ENCODE results near the gene FNDC3B.

The FNDC3B gene

DNA sequence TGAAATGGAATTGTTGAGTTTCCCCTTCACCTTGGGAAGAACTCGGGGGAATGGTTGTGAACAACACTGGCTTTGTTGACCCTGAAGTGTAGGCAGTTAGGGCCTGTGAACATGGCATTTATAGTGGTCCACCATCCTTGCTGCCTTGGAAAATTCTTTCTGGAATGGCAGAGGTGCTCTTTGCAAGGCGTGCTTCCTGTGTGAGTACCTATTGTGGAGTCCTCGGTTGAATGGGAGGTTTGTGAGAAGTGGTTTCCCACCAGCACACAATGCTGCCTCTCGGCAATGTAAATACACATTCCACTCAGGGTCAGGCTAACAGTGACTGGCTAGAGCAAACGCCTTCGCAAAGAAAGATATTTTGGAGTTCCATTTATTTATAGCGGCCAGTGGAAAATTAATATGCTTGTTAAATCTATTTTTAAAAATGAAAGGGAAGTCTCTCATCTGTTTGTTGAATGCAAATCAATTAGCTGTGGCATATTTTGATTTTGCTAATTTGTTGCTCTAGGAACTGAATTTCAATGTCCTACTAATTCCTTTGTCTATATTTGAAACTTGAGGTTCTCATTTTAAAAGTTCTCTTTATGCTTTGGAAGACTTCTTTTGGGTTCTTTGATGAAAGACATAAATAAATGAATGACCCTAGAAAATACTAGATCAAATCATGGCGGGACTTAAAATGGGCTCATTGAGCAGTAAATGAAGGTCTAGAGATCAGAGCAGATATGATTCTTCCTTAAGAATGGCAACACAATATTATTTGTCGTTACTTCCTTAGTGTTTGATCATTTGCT is 59.5 kb downstream of the FNDC3B start:
- no peak for DNase-seq

DNA sequence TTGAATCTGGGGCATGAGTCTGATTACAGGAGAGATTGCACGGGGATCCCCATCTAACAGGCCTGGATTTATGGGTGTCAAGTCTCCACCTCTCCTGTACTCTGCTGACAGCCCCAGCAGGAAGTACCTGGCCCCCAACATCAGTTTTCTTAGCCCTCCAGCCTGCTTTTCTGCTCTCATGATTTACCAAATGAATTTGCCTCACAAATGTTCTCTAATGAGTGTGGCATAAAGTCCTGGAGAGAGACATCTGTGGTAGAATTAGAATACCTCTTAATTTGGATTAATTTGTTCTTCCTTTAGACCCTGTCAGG is 60.1 kb downstream of the FNDC3B start:
- DNase-seq: no peak

DNA sequence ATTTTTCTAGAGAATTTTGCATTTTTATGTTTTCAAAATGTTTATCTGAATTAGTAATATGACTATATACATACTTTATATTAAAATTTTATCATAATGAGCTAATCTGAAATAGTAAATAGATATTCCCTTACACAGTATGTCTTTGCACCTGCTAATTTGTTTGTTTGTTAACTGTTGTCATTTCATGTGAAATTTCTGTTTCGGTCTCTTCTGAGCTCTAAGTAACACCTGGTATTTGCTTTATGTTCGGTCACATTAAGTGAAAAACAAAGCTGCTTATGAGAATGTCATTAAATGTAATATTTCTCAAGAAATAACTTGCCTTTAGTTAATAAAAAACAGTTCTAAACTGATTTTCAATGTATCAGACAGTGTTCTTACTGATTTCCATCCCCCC is 61.1 kb downstream of the FNDC3B start:
- no peak for DNase-seq

DNA sequence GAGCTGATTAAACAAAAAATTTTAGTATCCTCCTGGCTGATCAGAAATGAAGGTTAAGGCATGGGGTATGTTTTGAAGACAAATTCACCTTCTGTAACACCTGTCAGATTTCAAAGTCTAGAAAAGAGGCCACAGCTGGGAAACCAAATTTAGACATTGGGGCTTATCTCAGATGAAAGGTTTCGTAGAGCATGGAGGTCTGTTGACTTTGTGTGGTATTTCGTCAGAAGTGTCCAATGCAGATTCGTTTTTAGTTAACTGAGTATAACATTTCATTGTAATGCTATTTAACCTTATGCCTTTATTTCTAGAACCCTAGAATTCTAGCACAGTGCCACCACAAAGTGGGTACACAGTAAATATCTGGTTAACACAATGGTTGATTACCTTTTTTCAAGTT is 61.7 kb downstream of the FNDC3B start:
- no peak for DNase-seq

DNA sequence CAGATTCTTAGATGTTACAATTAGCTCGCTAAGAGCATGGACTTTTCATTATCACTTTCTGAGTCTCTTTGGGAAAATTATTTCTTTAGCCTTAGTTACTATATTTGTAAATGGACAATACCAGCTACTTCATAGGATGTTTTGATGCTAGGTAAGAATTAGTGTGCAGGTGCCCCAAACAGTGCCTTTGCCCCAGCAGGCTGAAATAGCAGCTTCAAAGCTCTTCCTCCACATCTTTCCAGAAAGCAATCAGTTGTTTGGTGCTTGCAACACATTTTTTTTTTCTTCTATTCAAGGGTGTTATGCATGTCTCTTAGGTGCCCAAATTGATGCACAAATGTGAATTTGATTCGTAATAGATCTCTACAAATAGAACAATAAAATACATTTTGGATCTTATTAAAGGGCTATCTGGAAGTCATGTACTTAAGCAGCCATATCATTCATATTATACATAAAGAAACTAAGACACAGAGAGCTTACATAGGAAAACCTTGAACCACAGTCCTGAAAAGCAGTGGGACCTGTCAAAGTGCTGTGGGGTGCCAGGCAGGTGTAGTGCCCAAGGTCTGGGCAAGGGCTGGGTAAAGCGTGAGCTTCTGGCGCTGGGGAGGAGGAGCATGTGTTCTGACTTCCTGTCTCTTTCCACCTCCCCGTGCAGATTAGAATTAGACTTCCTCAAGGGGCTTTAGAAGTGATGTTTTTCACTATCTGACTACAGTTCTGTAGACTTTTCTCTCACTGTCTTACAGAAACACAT is 62.9 kb downstream of the FNDC3B start:
- DNase-seq: no peak

DNA sequence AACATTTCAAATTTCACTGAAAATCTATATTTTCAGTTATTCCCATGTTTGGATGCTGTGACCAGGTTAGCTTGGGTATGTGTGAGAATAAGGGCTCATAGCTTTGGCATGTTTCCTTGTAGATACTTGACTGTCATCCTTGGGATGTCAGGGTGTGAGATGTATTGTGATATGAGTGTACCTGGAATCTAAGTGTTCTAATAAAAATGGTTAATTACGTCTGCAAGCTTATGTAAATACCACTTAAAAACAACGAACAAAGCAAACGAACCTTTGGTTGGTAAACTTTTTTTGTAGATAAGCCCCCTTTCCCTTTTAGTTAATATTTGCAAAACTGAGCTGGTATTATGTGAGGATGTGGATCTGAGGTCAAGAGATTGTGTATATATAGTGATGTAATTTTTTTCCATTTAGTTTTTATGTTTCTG is 63.5 kb downstream of the FNDC3B start:
- no peak for DNase-seq

DNA sequence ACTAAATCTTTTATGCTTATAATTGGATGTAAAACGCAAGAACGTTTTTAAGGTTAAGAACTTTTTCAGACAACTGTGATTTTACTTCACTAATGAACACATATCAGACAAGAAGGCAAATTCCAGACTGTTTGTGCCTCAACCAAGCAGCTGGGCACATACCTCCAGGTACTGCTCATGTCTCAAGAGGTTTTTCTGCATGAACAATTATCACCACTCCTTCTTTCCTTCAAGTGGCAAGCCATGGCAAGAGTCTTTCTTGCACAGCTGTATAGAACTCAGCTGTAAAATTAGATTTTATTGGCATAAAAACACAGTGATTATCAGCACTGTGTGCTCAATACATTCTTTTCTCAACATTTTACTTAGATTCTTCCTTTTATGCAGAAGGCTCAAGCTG is 64.3 kb downstream of the FNDC3B start:
- DNase-seq: no peak

DNA sequence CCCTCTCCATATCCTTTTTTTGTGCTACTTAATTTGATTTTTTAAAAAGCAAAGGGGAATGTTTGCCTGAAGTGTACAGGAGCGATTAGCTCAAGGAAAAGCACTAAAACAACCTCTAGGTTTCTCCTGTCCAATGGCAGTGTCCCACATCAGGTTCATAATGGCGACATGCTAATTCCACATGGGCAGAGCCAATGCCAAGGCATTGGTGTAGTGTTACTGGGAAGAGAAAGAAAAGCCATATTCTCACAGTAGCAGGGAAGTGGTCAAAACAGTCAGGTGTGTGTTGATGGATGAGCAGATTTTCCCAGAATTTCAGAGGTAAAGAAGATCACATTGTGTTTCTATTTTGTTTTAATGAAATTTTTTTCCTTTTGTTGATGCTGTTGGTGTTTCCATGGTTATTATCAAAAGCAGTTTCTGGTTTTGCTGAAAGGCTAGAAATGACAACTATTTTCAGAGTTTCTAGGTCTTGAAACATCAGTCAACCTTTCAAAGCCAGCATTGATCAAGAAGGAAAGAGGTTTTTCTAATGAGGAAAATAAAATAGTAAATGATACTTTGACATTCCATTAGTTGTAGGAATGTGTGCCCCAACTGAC is 65.2 kb downstream of the FNDC3B start:
- peak; percentile 73 for DNase-seq

DNA sequence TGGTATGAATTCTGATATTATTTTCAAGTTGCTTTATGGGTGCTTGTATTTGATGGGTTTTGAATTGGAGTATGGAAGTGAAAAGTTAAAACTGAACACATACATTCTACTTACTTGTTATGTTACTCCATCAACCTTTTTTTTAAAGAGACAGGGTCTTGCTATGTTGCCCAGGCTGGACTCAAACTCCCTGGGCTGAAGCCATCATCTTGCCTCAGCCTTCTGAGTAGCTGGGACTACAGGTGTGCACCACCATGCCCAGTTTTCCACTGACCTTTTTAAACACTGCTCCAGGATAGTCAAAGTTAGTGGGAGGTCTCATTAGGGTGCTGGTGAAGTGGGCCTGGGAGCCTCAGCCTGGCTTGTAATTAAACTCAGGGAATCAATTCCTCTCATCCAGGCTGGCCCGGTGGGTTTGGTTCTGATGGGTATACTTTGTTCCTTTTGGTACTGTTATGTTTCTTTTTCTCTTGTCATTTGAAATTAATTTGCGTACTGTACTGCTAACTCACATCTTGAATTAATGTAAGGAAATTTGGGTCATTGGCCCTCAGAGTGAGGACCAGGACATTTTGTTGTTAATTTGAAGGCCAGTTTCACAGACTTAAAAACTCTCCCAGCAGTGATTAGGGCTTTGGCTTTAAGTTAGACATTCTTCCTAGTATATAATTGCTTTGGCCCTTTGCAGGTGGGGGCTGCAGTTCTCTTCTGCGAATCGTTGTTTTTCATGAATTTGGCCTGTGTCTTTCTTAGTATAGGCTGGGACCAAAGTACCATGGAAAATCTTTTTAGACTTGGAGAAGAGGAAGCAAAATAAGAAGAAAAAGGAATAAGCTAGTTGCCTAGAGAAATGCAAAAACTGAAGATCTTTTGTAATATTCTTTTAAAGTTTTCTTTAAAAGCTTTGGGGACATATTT is 66.9 kb downstream of the FNDC3B start:
- DNase-seq: no peak

DNA sequence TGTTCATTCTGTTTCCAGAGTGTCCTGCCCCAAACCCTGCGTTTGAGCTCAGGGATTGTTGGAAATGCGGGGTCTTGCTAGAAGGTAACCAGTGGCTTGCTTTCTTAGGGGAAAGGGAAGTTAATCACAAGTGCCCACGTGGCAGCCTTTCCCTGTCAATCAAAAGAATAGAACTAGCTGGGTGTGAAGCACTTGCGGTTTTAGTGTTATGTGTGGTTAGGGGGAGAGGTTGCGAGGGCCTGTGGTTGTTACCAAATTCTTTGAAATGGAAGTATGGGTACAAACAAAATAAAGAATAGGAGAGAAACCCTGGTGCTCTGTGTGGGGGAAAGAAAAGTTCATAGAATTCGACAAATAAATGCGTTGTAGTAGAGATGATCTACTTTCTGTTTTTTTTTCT is 67.6 kb downstream of the FNDC3B start:
- DNase-seq: no peak

DNA sequence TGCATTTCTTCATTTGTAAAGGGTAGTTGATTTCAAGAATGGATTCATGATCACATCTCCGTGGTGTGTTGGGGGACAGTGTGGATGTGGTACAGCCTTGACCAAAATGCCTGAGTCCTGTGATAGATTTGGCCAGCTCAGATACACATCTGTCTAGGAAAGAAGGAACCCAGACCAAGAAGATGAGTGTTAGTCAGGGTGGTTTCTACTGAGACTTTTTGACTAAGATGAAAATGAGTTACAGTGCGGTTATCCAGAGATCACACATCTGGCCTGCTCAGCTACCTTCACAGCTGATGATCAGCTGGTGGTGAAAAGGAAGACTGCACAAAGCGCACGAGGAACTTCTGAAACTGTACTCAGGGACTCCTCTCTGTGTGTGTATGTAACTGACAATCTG is 68.0 kb downstream of the FNDC3B start:
- DNase-seq: no peak

DNA sequence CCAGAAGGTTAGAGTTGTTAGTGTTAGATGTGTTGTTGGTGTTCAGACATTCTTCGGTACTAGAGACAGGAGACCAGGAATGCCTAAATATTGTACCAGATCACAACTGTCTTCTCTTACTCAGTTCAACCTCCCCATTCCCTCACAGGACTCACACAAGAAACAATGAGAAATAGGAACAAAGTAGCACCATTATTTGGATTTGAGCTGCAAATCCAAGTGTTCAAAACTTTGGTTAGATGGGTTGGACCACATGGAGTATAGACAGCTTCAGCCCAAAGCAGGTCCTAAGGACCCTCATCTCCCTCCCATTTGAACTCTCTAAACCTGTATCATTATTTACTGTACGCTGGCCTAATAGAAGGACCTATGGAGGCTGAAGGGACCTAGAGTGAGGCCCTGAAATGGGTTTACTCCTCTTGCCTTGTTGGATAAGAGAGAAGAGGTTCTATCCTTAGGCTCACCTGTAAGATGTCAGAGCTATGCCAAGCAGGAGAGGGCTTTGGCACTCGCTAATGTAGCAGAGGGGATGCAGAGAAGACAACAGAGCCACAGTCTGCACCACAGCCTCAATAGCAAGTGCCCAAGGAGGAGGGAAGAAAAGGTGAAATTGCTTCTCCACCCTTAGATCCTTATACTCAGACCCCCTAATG is 70.9 kb downstream of the FNDC3B start:
- no peak for DNase-seq

DNA sequence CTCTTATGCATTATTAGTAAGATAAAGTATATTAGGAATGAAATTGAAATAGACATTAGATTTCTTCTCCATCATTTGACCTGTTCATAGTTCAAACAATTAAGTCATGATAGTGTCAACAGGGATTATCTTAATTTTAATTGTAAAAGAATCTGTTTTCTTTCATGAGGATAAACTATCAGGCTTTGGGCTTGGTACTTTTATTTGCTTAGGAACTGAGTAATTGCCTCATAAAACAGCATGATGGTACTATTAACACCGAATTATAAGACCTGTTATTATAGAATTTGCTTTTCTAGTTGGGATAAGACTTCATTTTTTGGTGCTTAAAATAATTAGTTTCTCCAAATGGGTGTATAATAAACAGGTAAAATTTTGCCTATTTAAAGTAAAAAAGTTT is 71.8 kb downstream of the FNDC3B start:
- peak; percentile 35 for DNase-seq

DNA sequence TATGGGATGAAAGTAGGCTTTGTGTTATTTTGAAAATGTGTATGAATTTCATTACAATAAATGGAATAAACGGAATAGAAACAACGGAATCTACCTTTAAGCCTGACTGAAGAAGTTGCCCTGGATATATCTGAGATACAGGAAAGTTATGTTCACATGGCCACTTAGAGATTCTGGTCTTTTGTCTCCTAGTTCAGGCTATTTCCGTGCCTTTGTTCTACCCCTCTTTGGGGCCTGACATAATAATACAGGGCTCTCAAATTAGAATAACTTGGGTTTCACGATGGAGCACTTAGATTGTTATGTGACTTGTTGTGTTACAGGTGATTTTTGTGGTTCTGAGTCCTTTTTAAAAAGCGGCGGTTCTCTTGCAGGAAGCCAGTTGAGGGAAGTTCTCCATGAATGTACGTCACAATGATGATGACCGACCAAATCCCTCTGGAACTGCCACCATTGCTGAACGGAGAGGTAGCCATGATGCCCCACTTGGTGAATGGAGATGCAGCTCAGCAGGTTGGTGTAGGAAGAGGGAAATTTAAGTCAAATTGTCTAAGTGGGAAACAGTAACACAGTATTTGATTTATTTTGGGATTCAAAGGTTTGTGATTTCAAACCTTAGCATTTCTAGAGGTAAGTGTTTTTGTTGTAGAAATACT is 72.8 kb downstream of the FNDC3B start:
- no peak for DNase-seq

DNA sequence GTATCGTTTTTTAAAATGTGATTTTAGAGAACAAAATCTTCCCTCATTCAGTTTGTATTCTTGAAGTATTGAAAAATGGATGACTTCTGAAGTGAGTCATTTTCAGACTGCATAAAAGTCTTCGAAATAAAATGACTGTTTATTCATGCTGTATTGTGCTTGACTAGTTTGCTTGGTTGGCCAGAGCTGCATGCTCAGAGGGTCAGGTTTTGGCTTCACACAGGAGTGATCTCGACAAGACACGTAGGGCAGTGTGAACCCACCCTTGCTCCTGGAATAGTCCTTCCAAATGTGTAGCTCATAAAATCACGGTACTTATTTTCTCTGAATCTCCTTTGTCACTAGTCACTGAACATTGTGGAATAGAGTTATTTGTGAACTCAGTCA is 73.3 kb downstream of the FNDC3B start:
- no peak for DNase-seq

DNA sequence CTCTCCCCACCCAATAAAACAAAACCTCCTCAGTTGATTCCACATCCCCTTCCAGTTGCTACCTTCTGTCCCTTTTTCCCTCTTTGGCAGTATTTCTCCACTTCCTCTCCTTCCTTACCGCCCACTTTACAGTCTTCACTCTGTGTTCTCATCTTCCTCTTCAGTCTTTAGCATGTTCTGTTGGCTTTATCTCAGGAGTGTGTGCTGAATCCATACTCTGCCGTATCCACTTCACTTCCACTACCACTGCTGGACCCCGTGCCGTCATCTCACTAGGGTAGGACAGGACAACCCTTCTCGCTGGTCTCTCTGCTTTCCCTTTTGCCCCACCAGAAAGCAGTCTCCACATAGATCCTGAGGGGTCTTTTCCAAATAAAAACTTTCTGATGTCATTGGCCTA is 74.3 kb downstream of the FNDC3B start:
- no peak for DNase-seq

DNA sequence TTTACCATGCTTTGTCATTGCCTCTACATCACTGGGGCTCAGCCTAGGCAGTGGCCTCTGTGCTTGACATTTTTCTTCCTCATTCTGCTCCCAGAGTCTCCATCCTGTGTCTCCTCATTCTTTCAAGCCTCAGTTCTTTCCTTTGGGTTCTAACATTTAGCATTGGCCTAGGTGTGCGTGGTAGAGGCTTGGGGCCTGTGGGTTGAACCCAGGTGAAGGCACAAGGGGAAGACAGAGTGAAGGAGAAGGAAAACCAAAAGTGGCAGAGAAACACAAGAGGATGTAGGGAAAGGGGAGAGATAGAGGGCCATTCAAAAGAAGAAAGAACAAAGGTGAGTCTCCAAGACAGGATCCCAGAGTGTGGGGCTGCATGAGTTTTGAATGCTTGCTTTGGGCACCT is 75.7 kb downstream of the FNDC3B start:
- DNase-seq: no peak

DNA sequence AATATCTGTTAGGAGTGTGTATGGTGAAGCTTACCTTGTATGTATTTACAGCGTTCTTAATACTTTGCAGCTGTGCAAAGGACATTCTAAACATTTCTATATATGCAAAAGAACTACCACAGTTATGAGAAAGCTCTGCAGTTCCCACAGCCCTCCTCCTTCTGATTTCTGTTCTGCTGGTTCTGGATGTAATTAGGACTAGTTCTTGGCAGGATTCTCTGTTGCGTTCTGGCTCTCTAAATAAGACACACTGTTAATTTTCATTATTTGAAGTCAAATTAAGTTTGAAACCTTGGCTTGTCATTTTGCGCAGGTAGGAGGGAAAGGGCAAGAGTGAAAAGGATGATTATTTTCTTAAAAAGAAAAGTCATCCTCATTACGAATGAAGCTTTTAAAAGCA is 76.4 kb downstream of the FNDC3B start:
- DNase-seq: no peak

DNA sequence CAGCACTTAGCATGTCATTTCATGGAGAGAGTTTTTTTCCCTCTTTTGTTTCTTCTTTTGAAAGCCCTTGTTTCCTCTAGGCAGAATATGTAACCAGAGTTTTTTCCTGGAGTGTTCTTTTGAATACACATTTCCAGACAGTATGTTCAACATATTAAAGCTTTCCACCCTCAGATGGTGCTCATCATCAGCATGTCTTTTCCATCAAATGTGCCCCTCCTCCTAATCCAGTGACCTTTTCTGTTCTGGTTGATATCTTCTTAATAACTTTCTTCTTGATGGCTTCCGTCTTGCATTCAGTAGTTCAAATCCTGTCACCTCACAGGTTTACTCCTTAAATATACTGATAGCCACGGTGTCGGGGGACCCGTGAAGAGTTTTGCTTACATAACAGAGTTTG is 78.6 kb downstream of the FNDC3B start:
- DNase-seq: no peak

DNA sequence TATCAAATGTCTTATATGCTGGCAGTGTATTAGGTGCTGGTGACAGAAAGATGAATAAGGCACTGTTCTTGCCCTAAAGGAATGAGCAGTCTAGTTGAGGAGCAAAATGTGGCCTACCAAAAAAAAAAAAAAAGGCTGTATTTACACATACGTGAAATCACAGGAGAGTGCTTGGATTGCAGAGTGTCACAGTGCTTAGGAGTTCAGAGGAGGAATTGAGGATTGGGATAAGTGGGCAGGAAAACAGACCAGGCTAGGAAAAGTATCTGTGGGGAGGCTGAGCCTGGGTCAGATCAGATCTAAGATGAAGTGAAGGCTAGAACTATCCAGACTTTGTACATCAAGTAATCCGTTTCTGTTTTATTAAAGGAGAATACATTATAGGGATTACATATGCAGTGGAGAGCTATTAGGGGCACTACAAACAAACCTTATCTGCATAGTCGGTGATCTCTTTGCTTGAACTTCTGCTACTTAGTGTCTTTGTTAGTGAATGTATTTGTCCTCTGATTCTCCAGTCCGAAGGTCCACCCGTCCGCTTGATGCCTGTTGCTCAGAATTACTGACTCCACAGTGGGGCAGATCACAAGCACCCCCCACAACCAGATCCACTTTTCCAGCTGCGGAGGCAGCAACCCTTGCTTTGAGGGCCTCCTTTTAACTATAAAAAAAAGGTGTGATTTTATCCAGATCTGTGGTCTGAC is 80.0 kb downstream of the FNDC3B start:
- DNase-seq: no peak

DNA sequence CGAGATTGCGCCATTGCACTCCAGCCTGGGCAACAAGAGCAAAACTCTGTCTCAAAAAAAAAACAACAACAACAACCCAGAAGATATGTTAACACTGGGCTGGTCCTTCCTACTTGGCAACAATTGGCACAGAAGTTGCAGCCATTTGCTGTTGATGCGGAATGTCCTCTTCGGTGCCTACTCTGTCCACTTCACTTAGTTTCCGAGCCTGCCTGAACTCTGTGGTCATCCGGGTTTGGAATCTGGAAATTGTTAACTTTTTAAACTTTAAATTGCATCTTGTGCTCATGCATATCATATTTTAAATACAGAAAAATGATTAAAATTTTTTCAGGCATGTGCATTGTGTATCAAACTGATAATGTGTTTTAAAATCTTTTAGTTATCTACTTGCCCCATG is 81.5 kb downstream of the FNDC3B start:
- DNase-seq: no peak

DNA sequence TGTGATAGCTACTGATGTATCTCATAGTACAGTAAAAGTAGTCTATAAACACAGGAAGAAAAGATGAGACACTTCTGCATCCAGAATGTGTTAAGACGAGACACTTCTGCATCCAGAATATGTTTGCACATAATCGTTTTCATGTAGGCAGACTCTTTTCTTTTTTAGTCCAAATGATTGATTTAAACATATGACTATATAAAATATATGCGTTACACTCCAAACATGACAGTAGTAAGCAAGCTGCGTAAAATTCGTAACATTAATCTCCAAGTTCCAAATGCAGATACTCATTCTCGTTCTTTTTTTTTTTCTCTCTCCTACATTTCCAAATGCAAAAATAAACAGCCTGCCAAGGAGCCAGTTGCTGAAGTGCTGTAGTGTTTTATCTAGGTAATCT is 82.6 kb downstream of the FNDC3B start:
- DNase-seq: no peak
